Measurements from ENCODE around the gene ST3GAL5. TPM values are rescaled to one million over a fixed set of nuclear protein-coding genes. Genes with fewer than 3 reads are reported as not detected.
A peak's percentile ranks its signal among the peaks of the same experiment; 100 is the strongest.
"Not testable (repeated sequence)": the region's sequence is repeated elsewhere in the genome, so short reads cannot be mapped to it uniquely, and the experiment has no call there.

ST3GAL5 gene
- total and polyA plus RNA-seq, 5 donors from 2014 or later, result 11.3 to 25.8 (median 14.8) TPM

GRCh38 chr2:85898881-85899280 is 10.1 kb upstream of the ST3GAL5 start:
- Histone ChIP-seq H3K27me3 (ENCODE audit: control insufficient read depth, insufficient read depth, low read length) (no peaks in the 10 kb centered on the region), H3K9me3 (ENCODE audit: control insufficient read depth in 2 of 2, low read length in 2 of 2) (no peaks in the 10 kb centered on the region), H3K36me3 (ENCODE audit: control insufficient read depth, insufficient read depth, low read length) (no peaks in the 10 kb centered on the region), H3K4me3 (ENCODE audit: low read depth, low read length) (no peak overlapping the region), H3K27ac (ENCODE audit: insufficient read depth, low read length, poor library complexity, severe bottlenecking) (no peak overlapping the region), H3K4me1 (ENCODE audit: control insufficient read depth, insufficient read depth, low read length, poor library complexity, severe bottlenecking) (no peaks in the 10 kb centered on the region)
- Mint-ChIP-seq H3K27ac (peak overlapping the region in 1 of 3 donors; percentile 28), H3K4me3 (no peak overlapping the region), H3K36me3 (no peaks in the 10 kb centered on the region), H3K4me1 (peaks cover 0 to 26% (median 13%) of the 10 kb centered on the region in 4 donors), H3K9me3 (peaks cover 0 to 3% (median 0%) of the 10 kb centered on the region in 7 donors), H3K27me3 (no peaks in the 10 kb centered on the region)
- DNase-seq, result no peak
- no peak for ATAC-seq (ENCODE audit: low read depth in 2 of 2)

- not testable (repeated sequence) for H3K36me3 Mint-ChIP-seq; H3K27ac ChIP-seq (ENCODE audit: insufficient read depth, low read length, poor library complexity, severe bottlenecking); H3K9me3 ChIP-seq (ENCODE audit: control insufficient read depth in 2 of 2, low read length in 2 of 2); H3K4me3 ChIP-seq (ENCODE audit: low read depth, low read length); H3K27me3 Mint-ChIP-seq; H3K4me1 ChIP-seq (ENCODE audit: control insufficient read depth, insufficient read depth, low read length, poor library complexity, severe bottlenecking); H3K36me3 ChIP-seq (ENCODE audit: control insufficient read depth, insufficient read depth, low read length); H3K4me3 Mint-ChIP-seq; H3K27me3 ChIP-seq (ENCODE audit: control insufficient read depth, insufficient read depth, low read length); DNase-seq; H3K9me3 Mint-ChIP-seq; ATAC-seq (ENCODE audit: low read depth in 2 of 2)
- peaks cover under 1 to 46% (median 27%) of the 10 kb centered on the region in 4 donors for H3K4me1 Mint-ChIP-seq
- H3K27ac Mint-ChIP-seq, result peak overlapping the region in 1 of 3 donors; percentile 3
Observed at GRCh38 chr2:85894554-85895278, 5.9 kb upstream of the ST3GAL5 start.

GRCh38 chr2:85893428-85894258 is 4.9 kb upstream of the ST3GAL5 start:
- Histone ChIP-seq H3K27me3 (ENCODE audit: control insufficient read depth, insufficient read depth, low read length) (no peaks in the 10 kb centered on the region), H3K36me3 (ENCODE audit: control insufficient read depth, insufficient read depth, low read length) (no peaks in the 10 kb centered on the region), H3K27ac (ENCODE audit: insufficient read depth, low read length, poor library complexity, severe bottlenecking) (no peak overlapping the region), H3K4me1 (ENCODE audit: control insufficient read depth, insufficient read depth, low read length, poor library complexity, severe bottlenecking) (peaks cover 11% of the 10 kb centered on the region), H3K4me3 (ENCODE audit: low read depth, low read length) (no peak overlapping the region), H3K9me3 (ENCODE audit: control insufficient read depth in 2 of 2, low read length in 2 of 2) (no peaks in the 10 kb centered on the region)
- H3K4me3 Mint-ChIP-seq, result peak overlapping the region in 2 of 4 donors; percentile 9 to 18
- H3K4me1 Mint-ChIP-seq, result peaks cover 8 to 43% (median 27%) of the 10 kb centered on the region in 4 donors
- H3K9me3 Mint-ChIP-seq, result peaks cover 0 to 3% (median 0%) of the 10 kb centered on the region in 7 donors
- peak overlapping the region; percentile 3 to 26 (median 4) for H3K27ac Mint-ChIP-seq
- DNase-seq (no peak), ATAC-seq (ENCODE audit: low read depth in 2 of 2) (no peak)
- H3K27me3 Mint-ChIP-seq, result peaks cover 5% of the 10 kb centered on the region
- H3K36me3 Mint-ChIP-seq, result peaks cover 5% of the 10 kb centered on the region

GRCh38 chr2:85892216-85892944 is 3.6 kb upstream of the ST3GAL5 start:
- H3K4me1 Mint-ChIP-seq, result peaks cover 9 to 45% (median 29%) of the 10 kb centered on the region in 4 donors
- H3K27ac Mint-ChIP-seq, result peak overlapping the region in 1 of 3 donors; percentile 12
- peaks cover 5% of the 10 kb centered on the region for H3K27me3 Mint-ChIP-seq
- H3K4me1 ChIP-seq (ENCODE audit: control insufficient read depth, insufficient read depth, low read length, poor library complexity, severe bottlenecking), result peaks cover 21% of the 10 kb centered on the region
- no peak for DNase-seq
- H3K27me3 ChIP-seq (ENCODE audit: control insufficient read depth, insufficient read depth, low read length), result no peaks in the 10 kb centered on the region
- H3K4me3 Mint-ChIP-seq, result peak overlapping the region in 1 of 4 donors; percentile 22
- peaks cover 0 to 3% (median 0%) of the 10 kb centered on the region in 7 donors for H3K9me3 Mint-ChIP-seq
- H3K27ac ChIP-seq (ENCODE audit: insufficient read depth, low read length, poor library complexity, severe bottlenecking), result no peak overlapping the region
- no peaks in the 10 kb centered on the region for H3K9me3 ChIP-seq (ENCODE audit: control insufficient read depth in 2 of 2, low read length in 2 of 2)
- H3K36me3 ChIP-seq (ENCODE audit: control insufficient read depth, insufficient read depth, low read length), result no peaks in the 10 kb centered on the region
- H3K4me3 ChIP-seq (ENCODE audit: low read depth, low read length), result no peak overlapping the region
- no peak for ATAC-seq (ENCODE audit: low read depth in 2 of 2)
- H3K36me3 Mint-ChIP-seq, result peaks cover 5% of the 10 kb centered on the region

- Histone ChIP-seq H3K36me3 (ENCODE audit: control insufficient read depth, insufficient read depth, low read length) (no peaks in the 10 kb centered on the region), H3K27ac (ENCODE audit: insufficient read depth, low read length, poor library complexity, severe bottlenecking) (no peak overlapping the region), H3K4me3 (ENCODE audit: low read depth, low read length) (peak overlapping the region; percentile 13), H3K9me3 (ENCODE audit: control insufficient read depth in 2 of 2, low read length in 2 of 2) (no peaks in the 10 kb centered on the region), H3K4me1 (ENCODE audit: control insufficient read depth, insufficient read depth, low read length, poor library complexity, severe bottlenecking) (peaks cover 37% of the 10 kb centered on the region), H3K27me3 (ENCODE audit: control insufficient read depth, insufficient read depth, low read length) (no peaks in the 10 kb centered on the region)
- Mint-ChIP-seq H3K9me3 (peaks cover 0 to 3% (median 0%) of the 10 kb centered on the region in 7 donors), H3K36me3 (peaks cover 5% of the 10 kb centered on the region), H3K27me3 (peaks cover 5% of the 10 kb centered on the region), H3K4me3 (peak overlapping the region; percentile 69 to 98 (median 73)), H3K4me1 (peaks cover 13 to 61% (median 45%) of the 10 kb centered on the region in 4 donors), H3K27ac (peak overlapping the region in 2 of 3 donors; percentile 88 to 99)
- ATAC-seq (ENCODE audit: low read depth in 2 of 2) (no peak), DNase-seq (no peak)
Observed at GRCh38 chr2:85890522-85891176, 1.9 kb upstream of the ST3GAL5 start.

- Histone ChIP-seq H3K9me3 (ENCODE audit: control insufficient read depth in 2 of 2, low read length in 2 of 2) (no peaks in the 10 kb centered on the region), H3K27ac (ENCODE audit: insufficient read depth, low read length, poor library complexity, severe bottlenecking) (peak overlapping the region; percentile 83), H3K4me1 (ENCODE audit: control insufficient read depth, insufficient read depth, low read length, poor library complexity, severe bottlenecking) (peaks cover 37% of the 10 kb centered on the region), H3K27me3 (ENCODE audit: control insufficient read depth, insufficient read depth, low read length) (no peaks in the 10 kb centered on the region), H3K4me3 (ENCODE audit: low read depth, low read length) (peak overlapping the region; percentile 93), H3K36me3 (ENCODE audit: control insufficient read depth, insufficient read depth, low read length) (no peaks in the 10 kb centered on the region)
- Mint-ChIP-seq H3K27ac (peak overlapping the region; percentile 97 to 99 (median 98)), H3K4me1 (peaks cover 13 to 68% (median 48%) of the 10 kb centered on the region in 4 donors), H3K27me3 (peaks cover 5% of the 10 kb centered on the region), H3K4me3 (peak overlapping the region; percentile 97 to 98 (median 98)), H3K9me3 (peaks cover 0 to 2% (median 0%) of the 10 kb centered on the region in 7 donors), H3K36me3 (peaks cover 5% of the 10 kb centered on the region)
- ATAC-seq (ENCODE audit: low read depth in 2 of 2) (no peak), DNase-seq (no peak)
Observed at GRCh38 chr2:85889627-85890281, 964 bp upstream of the ST3GAL5 start.

All from CD4-positive, CD25-positive, alpha-beta regulatory T cell (primary cell).